ENCODE results near the gene ZBTB47. TPM values are rescaled to one million over a fixed set of nuclear protein-coding genes. Genes with fewer than 3 reads are reported as not detected.

ZBTB47 gene
- total and polyA plus RNA-seq, 10 of the 15 experiments (the other 5 are each of a cell fraction or from before 2014, with no cell fraction given): 0.04 to 3.4 (median 1.0) TPM; not detected in 1

- H3K27ac ChIP-seq (ENCODE audit: control insufficient read depth, insufficient read depth): no peak overlapping the region
- no peak overlapping the region for H3K4me2 ChIP-seq (ENCODE audit: control insufficient read depth, insufficient read depth)
- H3K79me2 ChIP-seq (ENCODE audit: control insufficient read depth, insufficient read depth, low read length): no peaks in the 10 kb centered on the region; the same call in 1 of the 2 replicates
- FAIRE-seq: no peak
- no peak for ATAC-seq
- in situ Hi-C loops (cut with MboI): no loop called here
- ChIA-PET POLR2A (no interaction called here), SMC1A (ENCODE audit: uncharacterized antibody, unreplicated experiment) (no interaction called here), RAD21 (ENCODE audit: unreplicated experiment) (no interaction called here), CTCF (no interaction called here)
- BruUV-seq (replicated peaks): no TSS peak
- H3K36me3 ChIP-seq (ENCODE audit: control insufficient read depth in 2 of 2, insufficient read depth in 2 of 2, low read length in 1 of 2): no peaks in the 10 kb centered on the region; a peak in 1 of 4 replicates
- 93% methylated on average over 9 of the region's 9 CpGs for WGBS (ENCODE audit: insufficient coverage, insufficient replicate concordance, low lambda C conversion rate, missing lambda C conversion rate)
- intact Hi-C loops (cut with micrococcal nuclease; ENCODE audit: unreplicated experiment): no loop called here
- no peak for TF ChIP-seq E2F8 (IDR thresholded peaks at IDR 0.05; ENCODE audit: low read depth, partially characterized antibody)
- TF ChIP-seq SMAD1 (IDR thresholded peaks at IDR 0.05; ENCODE audit: low read depth, partially characterized antibody): no peak
- no peaks in the 10 kb centered on the region for H4K20me1 ChIP-seq (ENCODE audit: control insufficient read depth, insufficient read depth)
- H3K9ac ChIP-seq (ENCODE audit: control insufficient read depth, insufficient read depth, low read length): no peak overlapping the region
- DNase-seq (ENCODE audit: low read depth, low spot score): no peak
- no peaks in the 10 kb centered on the region for H3K9me3 ChIP-seq (replicated peaks; ENCODE audit: control insufficient read depth, insufficient read depth, low read length)
- no peak overlapping the region for H2AFZ ChIP-seq (ENCODE audit: control insufficient read depth, low read depth, low read length)
- no peaks in the 10 kb centered on the region for H3K27me3 ChIP-seq (replicated peaks in 1 of 2; ENCODE audit: control insufficient read depth in 2 of 2, insufficient read depth in 2 of 2, low read length in 1 of 2)
- peaks cover 17% of the 10 kb centered on the region for H3K4me1 ChIP-seq (ENCODE audit: control insufficient read depth, insufficient read depth, low read length)
- H3K4me3 ChIP-seq: no peak overlapping the region
These were observed 3.4 kb downstream of the ZBTB47 start for GRCh38 chr3:42656680-42657610.

- ATAC-seq (no peak), FAIRE-seq (no peak), DNase-seq (ENCODE audit: low read depth, low spot score) (no peak)
- no peak overlapping the region for H3K4me3 ChIP-seq
- SMC1A ChIA-PET (ENCODE audit: uncharacterized antibody, unreplicated experiment): no interaction called here
- no peak overlapping the region for H3K4me2 ChIP-seq (ENCODE audit: control insufficient read depth, insufficient read depth)
- no peaks in the 10 kb centered on the region for H3K27me3 ChIP-seq (replicated peaks in 1 of 2; ENCODE audit: control insufficient read depth in 2 of 2, insufficient read depth in 2 of 2, low read length in 1 of 2)
- WGBS (ENCODE audit: insufficient coverage, insufficient replicate concordance, low lambda C conversion rate, missing lambda C conversion rate): 72% methylated on average over 4 of the region's 4 CpGs
- TF ChIP-seq SRF (IDR thresholded peaks at IDR 0.05; ENCODE audit: low read depth in 2 of 2, low read length in 2 of 2) (no peak), STAT3 (IDR thresholded peaks at IDR 0.05; ENCODE audit: low read depth, low read length) (no peak), ZNF207 (IDR thresholded peaks at IDR 0.05; ENCODE audit: borderline replicate concordance) (no peak), HDAC2 (IDR thresholded peaks at IDR 0.05) (no peak), ASH2L (IDR thresholded peaks at IDR 0.05; ENCODE audit: borderline replicate concordance, low read depth) (no peak), PAX5 (IDR thresholded peaks at IDR 0.05; ENCODE audit: borderline replicate concordance, low read depth, low read length) (no peak), PML (IDR thresholded peaks at IDR 0.05; ENCODE audit: low read length) (no peak), E2F8 (IDR thresholded peaks at IDR 0.05; ENCODE audit: low read depth, partially characterized antibody) (no peak)
- no peak overlapping the region for H3K27ac ChIP-seq (ENCODE audit: control insufficient read depth, insufficient read depth)
- H3K36me3 ChIP-seq (ENCODE audit: control insufficient read depth in 2 of 2, insufficient read depth in 2 of 2, low read length in 1 of 2): no peaks in the 10 kb centered on the region; a peak in 1 of 4 replicates
- intact Hi-C loops (cut with micrococcal nuclease; ENCODE audit: unreplicated experiment) (no loop called here), in situ Hi-C loops (cut with MboI) (no loop called here)
- H3K79me2 ChIP-seq (ENCODE audit: control insufficient read depth, insufficient read depth, low read length): no peaks in the 10 kb centered on the region; the same call in 1 of the 2 replicates
- POLR2A ChIA-PET: no interaction called here
- CTCF ChIA-PET: no interaction called here
- peaks cover 12% of the 10 kb centered on the region for H3K4me1 ChIP-seq (ENCODE audit: control insufficient read depth, insufficient read depth, low read length)
- RAD21 ChIA-PET (ENCODE audit: unreplicated experiment): no interaction called here
- H3K9me3 ChIP-seq (replicated peaks; ENCODE audit: control insufficient read depth, insufficient read depth, low read length): no peaks in the 10 kb centered on the region
- no TSS peak for BruUV-seq (replicated peaks)
- H2AFZ ChIP-seq (ENCODE audit: control insufficient read depth, low read depth, low read length): no peak overlapping the region
- no peaks in the 10 kb centered on the region for H4K20me1 ChIP-seq (ENCODE audit: control insufficient read depth, insufficient read depth)
- H3K9ac ChIP-seq (ENCODE audit: control insufficient read depth, insufficient read depth, low read length): no peak overlapping the region
These were observed 4.2 kb downstream of the ZBTB47 start for GRCh38 chr3:42657675-42658074.

All from GM12878 (cell line).